Osteoblast (primary cell): ENCODE results near the gene CNOT11. TPM values are rescaled to one million over a fixed set of nuclear protein-coding genes. Genes with fewer than 3 reads are reported as not detected.
A peak's percentile ranks its signal among the peaks of the same experiment; 100 is the strongest.

Source experiments
- DNase-seq: peaks from one replicate; pipeline ENCODE4 v3.0.0; 2011; ENCODE audit warnings: low spot score, mixed read lengths; ENCODE audit not compliant: insufficient read length; ENCODE audit errors: missing footprints
- H2AFZ ChIP-seq: 2 replicates; pipeline ENCODE4 v1.6.0; 2011; ENCODE audit warnings: mild to moderate bottlenecking, low read length
- H3K27ac ChIP-seq: 2 replicates; pipeline ENCODE4 v1.5.1; 2011; ENCODE audit warnings: mild to moderate bottlenecking, low read depth, low read length, moderate library complexity
- H3K27me3 ChIP-seq: 2 replicates; pipeline ENCODE4 v1.6.0; 2012; ENCODE audit warnings: mild to moderate bottlenecking, control low read depth, inconsistent platforms, low read length, moderate library complexity; ENCODE audit not compliant: insufficient read depth
- H3K36me3 ChIP-seq: 2 replicates; pipeline ENCODE4 v1.5.1; 2011; ENCODE audit warnings: mild to moderate bottlenecking, low read length, control low read depth, moderate library complexity; ENCODE audit not compliant: insufficient read depth
- H3K4me1 ChIP-seq: 2 replicates; pipeline ENCODE4 v1.5.1; 2011; ENCODE audit warnings: mild to moderate bottlenecking, low read length, control low read depth, moderate library complexity; ENCODE audit not compliant: insufficient read depth
- H3K4me2 ChIP-seq: 2 replicates; pipeline ENCODE4 v1.6.0; 2011; ENCODE audit warnings: mild to moderate bottlenecking, low read length; ENCODE audit not compliant: insufficient read depth
- H3K4me3 ChIP-seq: fragments of 200-600 bp; sonication (generic); 3 replicates; pipeline ENCODE4 v1.5.1; 2012; ENCODE audit warnings: mild to moderate bottlenecking, low read length, inconsistent platforms; ENCODE audit not compliant: insufficient read depth
- H3K79me2 ChIP-seq: 2 replicates; pipeline ENCODE4 v1.6.0; 2012; ENCODE audit warnings: mild to moderate bottlenecking, low read length, control low read depth, inconsistent platforms; ENCODE audit not compliant: insufficient read depth
- H3K9me3 ChIP-seq: 2 replicates; pipeline ENCODE4 v1.5.1; 2011; ENCODE audit warnings: low read depth, low read length, control low read depth
- H4K20me1 ChIP-seq: 2 replicates; pipeline ENCODE4 v1.6.0; 2012; ENCODE audit warnings: mild to moderate bottlenecking, low read length, control low read depth; ENCODE audit not compliant: insufficient read depth
- CTCF ChIP-seq: IDR thresholded peaks from 2 replicates; pipeline ENCODE4 v1.5.1; 2011; ENCODE audit warnings: mild to moderate bottlenecking, low read depth, low read length, moderate library complexity; ENCODE audit errors: extremely low read depth
- total RNA-seq: library from RNA; depleted of rRNA; stranded (reverse); fragments of >200 nt; gene quantifications from 2 replicates; pipeline ENCODE4 v1.2.3, GENCODE V29; 2012

The CNOT11 gene
- total RNA-seq, 1 donor = 43.4 TPM

GRCh38 chr2:101253703-101254450 lies 1.2 kb downstream of the CNOT11 start:
- H2AFZ ChIP-seq = peak overlapping the region; percentile 82
- peak; percentile 43 for DNase-seq

GRCh38 chr2:101255501-101255900 lies 2.8 kb downstream of the CNOT11 start:
- Histone ChIP-seq H3K27me3 (no peaks in the 10 kb centered on the region), H3K4me2 (no peak overlapping the region), H2AFZ (no peak overlapping the region)

More at GRCh38 chr2:101253703-101254450, 1.2 kb downstream of the CNOT11 start:
- H3K27me3 ChIP-seq = no peaks in the 10 kb centered on the region
- H3K4me3 ChIP-seq = peak overlapping the region; percentile 97
- H4K20me1 ChIP-seq = peaks cover 17% of the 10 kb centered on the region
- peak overlapping the region; percentile 77 for H3K27ac ChIP-seq
- peaks cover 14% of the 10 kb centered on the region for H3K36me3 ChIP-seq
- peaks cover 16% of the 10 kb centered on the region for H3K4me1 ChIP-seq
- TF ChIP-seq CTCF = no peak
- no peaks in the 10 kb centered on the region for H3K9me3 ChIP-seq
- H3K4me2 ChIP-seq = peak overlapping the region; percentile 98
- H3K79me2 ChIP-seq = peaks cover 49% of the 10 kb centered on the region

GRCh38 chr2:101256316-101256715 lies 3.6 kb downstream of the CNOT11 start:
- Histone ChIP-seq H2AFZ (no peak overlapping the region), H3K4me3 (no peak overlapping the region), H3K4me2 (no peak overlapping the region), H4K20me1 (peaks cover 17% of the 10 kb centered on the region), H3K27ac (no peak overlapping the region), H3K79me2 (peaks cover 64% of the 10 kb centered on the region), H3K4me1 (peaks cover 16% of the 10 kb centered on the region), H3K27me3 (no peaks in the 10 kb centered on the region), H3K36me3 (peaks cover 20% of the 10 kb centered on the region), H3K9me3 (no peaks in the 10 kb centered on the region)
- no peak for TF ChIP-seq CTCF
- peak; percentile 55 for DNase-seq

More at GRCh38 chr2:101255501-101255900, 2.8 kb downstream of the CNOT11 start:
- H3K4me1 ChIP-seq = peaks cover 16% of the 10 kb centered on the region
- H3K27ac ChIP-seq = no peak overlapping the region
- no peaks in the 10 kb centered on the region for H3K9me3 ChIP-seq
- H3K36me3 ChIP-seq = peaks cover 20% of the 10 kb centered on the region
- TF ChIP-seq CTCF = no peak
- peaks cover 17% of the 10 kb centered on the region for H4K20me1 ChIP-seq
- H3K79me2 ChIP-seq = peaks cover 59% of the 10 kb centered on the region
- H3K4me3 ChIP-seq = no peak overlapping the region
- peak; percentile 41 for DNase-seq

GRCh38 chr2:101258804-101259203 lies 6.1 kb downstream of the CNOT11 start:
- no peaks in the 10 kb centered on the region for H3K27me3 ChIP-seq
- peaks cover 57% of the 10 kb centered on the region for H3K79me2 ChIP-seq
- H3K27ac ChIP-seq = no peak overlapping the region
- H3K4me1 ChIP-seq = peaks cover 10% of the 10 kb centered on the region
- no peak overlapping the region for H3K4me3 ChIP-seq
- H3K36me3 ChIP-seq = peaks cover 35% of the 10 kb centered on the region
- no peak for DNase-seq
- no peak overlapping the region for H3K4me2 ChIP-seq
- no peak for TF ChIP-seq CTCF
- H3K9me3 ChIP-seq = no peaks in the 10 kb centered on the region
- peaks cover 16% of the 10 kb centered on the region for H4K20me1 ChIP-seq
- no peak overlapping the region for H2AFZ ChIP-seq
